ENCODE data around the gene DNAJC1.
"Not testable (repeated sequence)": the region's sequence is repeated elsewhere in the genome, so short reads cannot be mapped to it uniquely, and the experiment has no call there.

DNAJC1 gene

DNA sequence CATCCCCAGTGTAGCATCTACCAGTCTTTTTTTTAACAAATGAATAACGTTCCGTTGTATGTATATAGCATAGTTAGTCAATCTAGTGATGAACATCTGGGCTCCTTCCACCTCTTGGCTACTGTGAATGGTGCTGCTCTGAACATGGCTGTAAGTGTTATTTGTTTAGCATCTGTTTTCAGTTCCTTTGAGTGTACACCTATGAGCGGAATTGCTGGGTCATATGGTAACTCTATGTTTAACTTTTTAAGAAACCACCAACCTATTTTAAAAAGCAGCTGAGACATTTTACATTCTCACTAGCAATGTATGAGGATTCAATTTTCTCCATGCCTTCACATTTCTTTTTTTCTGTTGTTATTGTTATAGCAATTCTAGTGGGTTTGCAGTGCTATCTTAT is 178.2 kb downstream of the DNAJC1 start:
- no peak for DNase-seq (ENCODE audit: low read depth)

GRCh38 chr10:21824409-21824808 is 179.1 kb downstream of the DNAJC1 start:
- DNase-seq (ENCODE audit: low read depth): no peak

- no peak for DNase-seq (ENCODE audit: low read depth)
Observed at GRCh38 chr10:21823617-21824016, 179.9 kb downstream of the DNAJC1 start.

- not testable (repeated sequence) for DNase-seq (ENCODE audit: low read depth)
Observed at GRCh38 chr10:21822273-21822672, 181.3 kb downstream of the DNAJC1 start.

DNA sequence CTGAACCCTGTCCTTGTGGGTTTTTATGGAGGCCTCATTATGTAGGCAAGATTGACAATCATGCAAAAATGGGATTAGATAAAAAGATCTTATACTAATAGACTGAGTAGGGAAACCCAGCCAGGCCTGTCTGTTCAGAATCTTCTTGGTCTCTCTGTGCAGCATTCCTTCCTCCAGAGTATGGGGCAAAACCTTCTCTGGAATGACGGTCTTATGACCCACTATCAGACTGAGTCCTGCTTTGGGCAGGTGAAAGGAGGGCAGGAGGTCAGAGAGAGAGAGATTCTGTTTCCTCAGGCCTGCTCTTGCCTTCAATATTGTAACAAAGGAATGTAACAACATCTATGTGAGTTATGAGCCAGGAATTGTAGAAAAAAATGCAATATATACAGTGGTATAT is 182.6 kb downstream of the DNAJC1 start:
- no peak for DNase-seq (ENCODE audit: low read depth)

- DNase-seq (ENCODE audit: low read depth): not testable (repeated sequence)
Observed at GRCh38 chr10:21818416-21818815, 185.1 kb downstream of the DNAJC1 start.

DNA sequence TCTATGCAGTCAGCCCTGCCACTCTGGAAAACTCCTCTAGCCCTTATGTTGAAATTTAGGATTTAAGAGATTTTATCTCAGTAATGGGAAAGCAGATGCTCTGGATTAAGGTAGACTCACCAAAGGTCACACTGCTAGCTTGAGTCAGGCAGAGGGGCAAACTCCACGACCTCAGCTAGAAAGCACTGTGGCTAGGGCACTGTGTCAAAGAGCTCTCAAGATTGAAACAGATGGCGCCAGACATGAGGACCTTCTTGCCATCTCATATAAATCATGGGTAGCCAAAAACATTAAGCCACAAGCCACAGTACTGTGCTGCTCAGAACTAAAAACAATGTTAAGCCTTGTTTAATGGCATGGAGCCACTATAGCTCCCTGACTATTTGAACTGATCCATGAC is 188.7 kb downstream of the DNAJC1 start:
- DNase-seq (ENCODE audit: low read depth): no peak

DNA sequence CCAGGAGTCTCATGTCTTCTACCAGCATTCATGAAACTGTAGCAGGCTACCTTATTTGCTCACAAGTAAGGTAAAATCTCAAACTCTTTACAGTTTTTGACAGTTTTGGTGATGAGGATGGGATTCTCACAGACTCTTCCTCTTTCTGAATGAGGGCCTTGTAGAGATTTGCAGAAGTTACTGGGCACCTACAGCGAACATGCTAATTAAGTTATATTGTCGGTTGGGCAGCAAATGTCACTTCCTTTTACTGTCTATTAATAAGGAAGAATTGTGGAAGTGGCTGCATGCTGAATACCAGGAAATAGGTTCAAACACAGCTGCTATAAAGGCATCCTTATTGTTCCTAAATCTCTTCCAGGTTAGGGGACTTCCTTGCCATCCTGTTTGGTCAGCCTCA is 189.6 kb downstream of the DNAJC1 start:
- DNase-seq (ENCODE audit: low read depth): no peak

DNA sequence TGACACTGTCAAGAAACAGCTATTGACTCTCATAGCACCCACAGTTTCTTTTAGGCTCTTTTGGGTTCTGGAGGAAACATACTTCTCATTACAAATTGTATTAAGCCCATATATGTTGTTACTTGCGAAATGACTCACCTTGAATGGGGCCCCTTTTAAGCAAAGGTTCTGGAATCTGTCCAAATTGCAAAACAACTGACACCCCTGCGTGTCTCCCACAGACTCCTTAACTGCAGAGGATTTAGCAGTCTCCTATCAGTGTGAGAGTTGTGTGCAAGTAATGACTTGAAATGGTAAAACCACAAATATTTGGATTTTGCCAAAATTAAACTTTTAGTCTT is 192.3 kb downstream of the DNAJC1 start:
- no peak for DNase-seq (ENCODE audit: low read depth)

DNA sequence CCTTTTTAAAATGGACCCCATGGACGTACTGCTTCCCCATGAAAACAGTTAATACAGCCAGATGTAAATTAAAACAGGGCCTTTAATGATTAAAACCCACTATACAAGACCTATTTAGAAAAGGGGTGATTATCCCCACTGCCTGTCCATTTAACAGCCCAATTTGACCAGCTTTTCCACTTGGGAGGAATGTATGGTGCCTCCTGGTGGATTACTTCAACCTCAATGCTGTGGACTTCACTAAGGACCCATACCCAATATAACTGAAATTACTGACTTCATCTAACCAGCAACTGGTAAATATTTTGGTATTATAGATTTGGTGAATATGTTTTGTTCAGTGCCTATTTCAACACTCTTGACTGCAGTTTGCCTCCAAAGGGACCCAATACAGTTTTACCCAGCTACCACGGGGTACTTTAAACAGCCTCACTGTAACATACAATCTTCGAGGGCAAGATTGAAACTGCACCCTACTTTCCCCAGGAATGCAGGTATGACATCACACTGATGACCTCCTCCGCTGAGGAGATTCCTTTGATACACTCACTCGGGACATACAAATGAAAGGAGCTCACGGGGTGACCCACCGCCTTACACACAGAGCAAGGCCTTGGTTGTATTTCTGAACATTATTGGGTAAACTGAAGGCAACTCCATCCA is 192.8 kb downstream of the DNAJC1 start:
- DNase-seq (ENCODE audit: low read depth): no peak

DNA sequence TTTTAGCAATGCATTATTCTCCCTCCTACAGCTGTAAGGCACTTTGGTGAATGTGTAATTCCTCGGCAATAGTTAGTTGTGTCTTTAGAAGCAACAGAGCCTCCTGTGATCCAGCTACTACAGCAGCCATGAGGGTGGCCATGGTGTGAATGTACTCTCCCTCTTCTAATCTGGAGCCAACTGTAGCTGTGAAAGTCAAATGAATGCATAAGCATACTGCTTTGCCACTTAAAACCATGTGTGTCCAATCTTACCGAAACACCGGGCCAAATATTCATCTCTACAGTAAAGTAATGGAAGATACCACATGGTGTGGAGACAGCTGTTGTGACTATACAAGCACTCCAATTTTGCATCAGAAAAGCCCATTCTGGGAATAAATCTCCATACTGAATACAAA is 195.0 kb downstream of the DNAJC1 start:
- no peak for DNase-seq (ENCODE audit: low read depth)

DNA sequence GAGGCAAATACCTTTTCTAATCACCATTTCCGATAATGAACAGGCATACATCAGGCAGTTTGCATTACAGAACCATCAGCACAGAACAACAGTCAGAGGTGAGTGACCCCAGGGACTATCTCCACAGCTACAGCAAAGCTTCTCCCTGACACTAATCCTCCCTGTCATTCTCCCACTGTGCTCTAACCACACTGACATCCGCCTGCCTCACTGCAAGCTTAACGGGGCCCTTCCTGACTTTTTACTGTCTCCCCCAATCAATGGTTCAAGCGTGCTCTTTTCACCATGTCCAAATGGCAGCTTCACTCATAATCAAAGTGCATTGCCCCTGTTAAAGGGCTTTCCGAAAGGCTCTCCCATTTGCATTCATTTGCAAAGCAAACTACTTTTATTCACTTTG is 196.3 kb downstream of the DNAJC1 start:
- DNase-seq (ENCODE audit: low read depth): no peak

- no peak for DNase-seq (ENCODE audit: low read depth)
Observed at GRCh38 chr10:21803374-21803773, 200.2 kb downstream of the DNAJC1 start.

DNA sequence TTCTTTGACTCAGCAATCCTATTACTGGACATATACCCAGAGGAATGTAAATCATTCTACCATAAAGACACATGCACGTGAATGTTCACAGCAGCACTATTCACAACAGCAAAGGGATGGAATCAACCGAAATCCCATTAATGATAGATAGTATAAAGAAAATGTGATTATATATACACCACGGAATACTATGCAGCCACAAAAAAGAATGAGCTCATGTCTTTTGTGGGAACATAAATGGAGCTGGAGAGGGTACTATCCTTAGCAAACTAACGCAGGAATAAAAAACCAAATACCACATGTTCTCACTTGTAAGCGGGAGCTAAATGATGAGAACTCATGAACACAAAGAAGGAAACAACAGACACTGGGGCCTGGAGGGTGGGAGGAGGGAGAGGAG is 201.9 kb downstream of the DNAJC1 start:
- no peak for DNase-seq (ENCODE audit: low read depth)

DNA sequence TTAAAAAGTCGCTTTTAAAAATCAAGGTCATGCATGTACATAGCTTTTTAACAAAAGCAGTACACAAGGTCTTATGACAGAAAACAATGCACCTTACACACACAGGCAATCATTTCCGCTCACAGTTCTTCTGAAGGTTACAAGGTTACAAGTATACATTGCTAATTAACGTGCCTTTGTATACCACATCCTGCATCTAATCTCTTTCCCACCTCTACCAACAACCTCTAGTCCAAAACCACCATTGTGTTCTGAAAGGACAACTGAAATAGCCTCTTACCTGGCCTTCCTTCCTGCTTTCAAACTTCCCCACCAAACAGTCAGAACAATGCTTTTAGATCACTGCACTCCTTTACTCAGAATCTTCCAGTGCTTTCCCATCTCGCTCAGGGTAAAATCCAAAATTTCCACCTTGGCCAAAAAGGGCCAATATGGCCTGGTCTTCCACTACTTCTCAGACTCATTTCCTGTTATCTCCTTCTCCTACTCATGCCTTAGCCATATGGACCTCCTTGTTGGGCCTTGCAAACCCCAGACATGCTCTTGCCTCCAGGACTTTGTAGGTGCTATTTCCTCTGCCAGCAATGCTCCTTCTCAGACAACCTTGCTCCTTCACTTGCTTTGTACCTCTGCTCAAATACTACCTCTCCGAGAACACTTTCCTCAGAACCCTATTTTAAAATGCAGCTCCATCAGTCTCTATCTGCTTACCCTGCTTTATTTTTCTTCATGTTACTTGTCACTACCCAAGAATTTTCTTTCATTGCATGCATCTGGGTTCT is 205.4 kb downstream of the DNAJC1 start:
- DNase-seq (ENCODE audit: low read depth): no peak

GRCh38 chr10:21797533-21797932 is 206.0 kb downstream of the DNAJC1 start:
- no peak for DNase-seq (ENCODE audit: low read depth)

DNA sequence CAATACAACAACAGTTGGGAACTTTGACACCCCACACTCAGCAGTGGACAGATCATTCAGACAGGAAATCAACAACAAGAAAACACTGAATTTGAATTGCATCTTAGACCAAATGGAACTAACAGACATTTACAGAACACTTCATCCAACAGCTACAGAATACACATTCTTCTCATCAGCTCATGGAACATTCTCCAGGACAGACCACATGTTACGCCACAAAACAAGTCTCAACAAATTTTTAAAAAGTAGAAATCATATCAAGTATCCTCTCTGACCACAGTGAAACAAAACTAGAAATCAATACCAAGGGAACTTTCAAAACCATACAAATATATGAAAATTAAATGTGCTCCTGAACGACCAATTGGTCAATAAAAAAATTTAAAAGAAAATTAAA is 212.3 kb downstream of the DNAJC1 start:
- DNase-seq (ENCODE audit: low read depth): no peak

DNA sequence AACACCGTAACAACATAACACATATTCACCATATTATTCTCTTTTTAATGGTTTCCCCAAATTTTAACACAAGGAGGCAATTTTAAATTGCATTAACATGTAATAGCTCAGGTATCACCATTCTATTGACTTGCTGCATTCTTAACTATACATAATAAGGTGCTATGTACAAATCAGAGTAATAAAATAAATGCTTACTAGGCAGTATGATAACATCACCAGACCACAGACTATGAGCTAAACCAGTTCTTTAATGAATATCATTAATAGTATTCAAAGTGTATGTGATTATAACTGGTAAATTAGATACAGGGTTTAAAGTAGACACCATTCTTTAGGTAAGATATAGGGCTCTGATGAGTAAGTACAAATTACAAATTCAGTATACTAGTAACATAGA is 226.6 kb downstream of the DNAJC1 start:
- DNase-seq (ENCODE audit: low read depth): no peak

- no peak for DNase-seq (ENCODE audit: low read depth)
Observed at GRCh38 chr10:21771219-21771618, 232.3 kb downstream of the DNAJC1 start.

DNA sequence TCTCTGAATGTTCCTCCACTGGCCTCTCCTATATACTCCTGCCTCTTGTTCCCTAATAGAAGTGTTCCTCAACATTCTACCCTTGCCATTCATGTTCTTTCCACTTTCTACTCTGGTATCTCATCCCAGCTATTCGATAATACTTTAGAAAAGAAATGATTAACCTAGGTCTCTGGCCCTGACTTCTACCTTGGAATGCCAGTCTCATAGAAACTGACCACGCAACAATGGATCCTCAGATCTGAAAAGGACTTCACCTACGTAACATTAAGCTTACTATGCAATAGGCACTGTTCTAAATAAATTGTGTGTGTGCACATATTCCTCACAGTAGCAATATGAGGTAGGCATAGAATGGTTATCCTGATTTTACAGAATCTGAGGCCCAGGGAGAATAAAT is 234.5 kb downstream of the DNAJC1 start:
- no peak for DNase-seq (ENCODE audit: low read depth)

DNA sequence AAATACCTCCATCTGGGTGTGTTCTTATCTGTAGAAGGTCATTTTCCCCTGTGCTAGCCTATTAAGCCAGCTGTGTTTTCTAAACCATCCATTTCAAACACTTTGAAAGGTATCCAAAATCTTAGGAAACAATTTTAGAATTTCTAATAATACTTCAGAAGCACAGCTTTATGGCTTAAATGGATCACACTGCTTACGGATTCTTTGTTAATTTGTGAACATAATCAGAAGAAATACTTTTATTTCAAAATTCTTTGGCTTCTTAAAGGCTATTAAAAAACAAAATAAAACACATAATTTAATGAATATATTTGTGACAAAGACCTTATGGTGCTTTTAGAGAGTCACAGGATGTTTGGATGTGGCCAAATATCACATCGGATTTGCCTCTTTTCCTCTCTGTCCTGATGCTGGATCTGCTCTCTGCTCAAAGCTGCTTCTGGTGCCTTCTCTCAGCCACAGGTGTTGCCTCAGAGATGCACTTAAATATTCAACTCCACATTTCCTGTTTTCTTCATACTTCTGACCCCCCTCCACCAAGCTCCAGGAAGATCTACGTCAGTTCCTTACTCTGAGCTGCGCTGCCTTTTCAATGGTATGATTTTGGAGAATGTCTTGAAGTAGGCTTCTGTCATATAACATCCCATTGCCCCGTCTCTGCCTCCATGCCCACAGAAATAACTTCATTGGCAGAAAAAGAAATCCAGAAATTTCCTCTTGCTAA is 238.9 kb downstream of the DNAJC1 start:
- DNase-seq (ENCODE audit: low read depth): no peak

- no peak for DNase-seq (ENCODE audit: low read depth)
Observed at GRCh38 chr10:21760332-21760731, 243.2 kb downstream of the DNAJC1 start.

DNA sequence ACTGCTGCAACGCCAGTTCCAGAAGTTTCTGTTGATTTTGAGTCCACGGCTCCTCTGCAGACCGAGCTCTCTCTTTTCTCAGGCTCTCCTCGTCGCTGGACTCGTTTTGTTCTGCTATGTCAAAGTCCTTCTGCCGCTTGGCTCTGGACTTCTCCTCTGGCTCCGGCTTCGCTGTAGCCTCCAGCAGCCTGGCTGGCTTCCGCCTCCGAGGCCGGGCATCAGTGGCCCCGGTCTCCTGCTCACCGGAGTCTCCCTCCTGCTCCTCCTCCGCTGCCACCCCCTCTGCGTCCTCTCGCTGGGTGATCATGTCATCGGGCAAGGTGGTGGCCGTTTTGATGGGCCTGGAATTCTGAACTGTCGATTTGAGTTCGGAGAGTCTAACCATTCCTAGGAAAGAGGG is 244.3 kb downstream of the DNAJC1 start:
- no peak for DNase-seq (ENCODE audit: low read depth)
